Caco-2 (cell line): ENCODE data around the gene ADARB2. TPM values are rescaled to one million over a fixed set of nuclear protein-coding genes. Genes with fewer than 3 reads are reported as not detected.

Experiments used
- BruUV-seq: library from RNA; stranded (reverse); fragments of 400-500 nt; replicated peaks from 2 replicates; lab custom pipeline; 2021; lab: Mats Ljungman, UMichigan
- CTCF ChIA-PET: fragments of 300-600 bp; sonication (Branson Sonifier 250); formaldehyde crosslinking; loops from one replicate; lab custom pipeline; 2022; ENCODE audit warnings: antibody characterized with exemption; lab: Charles Lee
- POLR2A ChIA-PET: fragments of 300-600 bp; sonication (Branson Sonifier 250); formaldehyde crosslinking; loops from one replicate; lab custom pipeline; 2022; ENCODE audit warnings: antibody characterized with exemption; lab: Charles Lee
- DNase-seq, 2 experiments: peaks; one replicate each; pipeline versions ENCODE4 v3.0.0 to v3.0.0-alpha.2; 2020 to 2022
- H3K27me3 ChIP-seq: replicated peaks from 2 replicates; pipeline ENCODE4 v1.6.0; 2011; ENCODE audit warnings: low read length; ENCODE audit not compliant: control insufficient read depth, insufficient read depth
- H3K36me3 ChIP-seq: 2 replicates; pipeline ENCODE4 v1.5.1; 2011; ENCODE audit warnings: low read length; ENCODE audit not compliant: control insufficient read depth, insufficient read depth
- H3K4me1 ChIP-seq: fragments of 250-450 bp; sonication (Bioruptor Pico); 2 replicates; pipeline ENCODE4 v1.5.1; 2020; ENCODE audit warnings: mild to moderate bottlenecking
- H3K4me3 ChIP-seq: 2 replicates; pipeline ENCODE4 v1.5.1; 2011; ENCODE audit warnings: low read depth, mild to moderate bottlenecking, control low read depth, low read length
- H3K9me3 ChIP-seq: fragments of 250-450 bp; sonication (Bioruptor Pico); 2 replicates; pipeline ENCODE4 v1.5.1; 2020; ENCODE audit warnings: mild to moderate bottlenecking, moderate library complexity
- H3K27ac Mint-ChIP-seq: one replicate; pipeline ENCODE4 v1.8.0; 2022; ENCODE audit warnings: mixed read lengths; ENCODE audit not compliant: unreplicated experiment
- H3K27me3 Mint-ChIP-seq: one replicate; pipeline ENCODE4 v1.8.0; 2022; ENCODE audit warnings: mixed read lengths; ENCODE audit not compliant: insufficient read depth, unreplicated experiment
- H3K36me3 Mint-ChIP-seq: one replicate; pipeline ENCODE4 v1.8.0; 2022; ENCODE audit warnings: mild to moderate bottlenecking, mixed read lengths; ENCODE audit not compliant: insufficient read depth, unreplicated experiment
- H3K4me1 Mint-ChIP-seq: one replicate; pipeline ENCODE4 v1.8.0; 2022; ENCODE audit warnings: low read depth, mixed read lengths; ENCODE audit not compliant: unreplicated experiment
- H3K4me3 Mint-ChIP-seq: one replicate; pipeline ENCODE4 v1.8.0; 2022; ENCODE audit warnings: mild to moderate bottlenecking, moderate library complexity, mixed read lengths; ENCODE audit not compliant: unreplicated experiment
- H3K9me3 Mint-ChIP-seq: one replicate; pipeline ENCODE4 v1.8.0; 2022; ENCODE audit warnings: mixed read lengths; ENCODE audit not compliant: unreplicated experiment
- intact Hi-C: fragments of 100-400 bp; cut with micrococcal nuclease; formaldehyde crosslinking; loops from one replicate; pipeline ENCODE4 v1.10.0; 2022; ENCODE audit not compliant: unreplicated experiment
- total RNA-seq: library from RNA; stranded (reverse); gene quantifications from 2 replicates; pipeline ENCODE4 v1.2.3, GENCODE V29; 2022
- TF ChIP-seq, protein P1 (sequence below), 2 experiments: fragments of 200-600 bp in 1 of 2; IDR thresholded peaks; 1 replicate in 1 of 2; 2 replicates in 1 of 2; pipeline versions ENCODE4 v1.5.1 to v1.8.0; 2011 to 2022; ENCODE audit warnings: antibody characterized with exemption in 1 of 2, control low read depth in 1 of 2, inconsistent platforms in 1 of 2, low read depth in 1 of 2, low read length in 1 of 2, mild to moderate bottlenecking in 1 of 2, moderate library complexity in 1 of 2; ENCODE audit not compliant: insufficient read depth in 1 of 2, severe bottlenecking in 1 of 2, unreplicated experiment in 1 of 2

Gene ADARB2
- total RNA-seq, 1 experiment from 2014 or later = 0.27 TPM

DNA sequence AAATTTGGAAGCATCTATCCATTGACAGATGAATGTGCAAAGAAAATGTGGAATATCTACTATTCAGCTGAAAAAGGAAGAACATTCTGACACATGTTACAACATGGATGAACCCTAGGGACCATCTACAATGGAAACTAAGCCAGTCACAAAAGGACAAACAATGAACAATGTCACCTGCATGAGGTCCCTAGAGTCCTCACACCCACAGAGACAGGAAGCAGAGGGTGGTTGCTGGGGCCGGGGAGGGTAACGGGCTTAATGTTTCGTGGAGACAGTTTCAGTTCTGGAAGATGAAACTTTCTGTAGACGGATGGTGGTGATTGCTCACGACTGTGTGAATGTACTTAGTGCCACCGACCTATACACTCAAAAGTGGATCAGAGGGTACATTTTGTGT lies 282.9 kb downstream of the ADARB2 start:
- Histone ChIP-seq H3K9me3 (peaks cover 3% of the 10 kb centered on the region; the same call in 1 of the 2 replicates), H3K36me3 (no peaks in the 10 kb centered on the region), H3K27me3 (peaks cover 2% of the 10 kb centered on the region; the same call in 1 of the 2 replicates), H3K4me3 (no peak overlapping the region), H3K4me1 (no peaks in the 10 kb centered on the region)
- no TSS peak for BruUV-seq
- TF ChIP-seq, protein P1, sequence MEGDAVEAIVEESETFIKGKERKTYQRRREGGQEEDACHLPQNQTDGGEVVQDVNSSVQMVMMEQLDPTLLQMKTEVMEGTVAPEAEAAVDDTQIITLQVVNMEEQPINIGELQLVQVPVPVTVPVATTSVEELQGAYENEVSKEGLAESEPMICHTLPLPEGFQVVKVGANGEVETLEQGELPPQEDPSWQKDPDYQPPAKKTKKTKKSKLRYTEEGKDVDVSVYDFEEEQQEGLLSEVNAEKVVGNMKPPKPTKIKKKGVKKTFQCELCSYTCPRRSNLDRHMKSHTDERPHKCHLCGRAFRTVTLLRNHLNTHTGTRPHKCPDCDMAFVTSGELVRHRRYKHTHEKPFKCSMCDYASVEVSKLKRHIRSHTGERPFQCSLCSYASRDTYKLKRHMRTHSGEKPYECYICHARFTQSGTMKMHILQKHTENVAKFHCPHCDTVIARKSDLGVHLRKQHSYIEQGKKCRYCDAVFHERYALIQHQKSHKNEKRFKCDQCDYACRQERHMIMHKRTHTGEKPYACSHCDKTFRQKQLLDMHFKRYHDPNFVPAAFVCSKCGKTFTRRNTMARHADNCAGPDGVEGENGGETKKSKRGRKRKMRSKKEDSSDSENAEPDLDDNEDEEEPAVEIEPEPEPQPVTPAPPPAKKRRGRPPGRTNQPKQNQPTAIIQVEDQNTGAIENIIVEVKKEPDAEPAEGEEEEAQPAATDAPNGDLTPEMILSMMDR (IDR thresholded peaks at IDR 0.05; ENCODE audit: insufficient read depth in 1 of 2, low read depth in 1 of 2, low read length in 1 of 2, severe bottlenecking in 1 of 2, unreplicated experiment in 1 of 2) = no peak
- ChIA-PET CTCF (no interaction called here), POLR2A (no interaction called here)
- DNase-seq = no peak
- peaks cover 9% of the 10 kb centered on the region for H3K9me3 Mint-ChIP-seq
- H3K4me3 Mint-ChIP-seq = no peak overlapping the region
- H3K36me3 Mint-ChIP-seq = no peaks in the 10 kb centered on the region
- no peaks in the 10 kb centered on the region for H3K4me1 Mint-ChIP-seq
- H3K27ac Mint-ChIP-seq = no peak overlapping the region
- intact Hi-C loops = no loop called here
- peaks cover 41% of the 10 kb centered on the region for H3K27me3 Mint-ChIP-seq

GRCh38 chr10:1452777-1453176 lies 284.5 kb downstream of the ADARB2 start:
- ChIA-PET POLR2A (no interaction called here), CTCF (no interaction called here)
- no peaks in the 10 kb centered on the region for H3K4me1 Mint-ChIP-seq
- TF ChIP-seq, protein P1 (IDR thresholded peaks at IDR 0.05; ENCODE audit: insufficient read depth in 1 of 2, low read depth in 1 of 2, low read length in 1 of 2, severe bottlenecking in 1 of 2, unreplicated experiment in 1 of 2) = no peak
- Histone ChIP-seq H3K36me3 (no peaks in the 10 kb centered on the region), H3K27me3 (peaks cover 2% of the 10 kb centered on the region; the same call in 1 of the 2 replicates), H3K9me3 (no peaks in the 10 kb centered on the region), H3K4me3 (no peak overlapping the region), H3K4me1 (no peaks in the 10 kb centered on the region)
- peaks cover 42% of the 10 kb centered on the region for H3K27me3 Mint-ChIP-seq
- H3K36me3 Mint-ChIP-seq = no peaks in the 10 kb centered on the region
- intact Hi-C loops = no loop called here
- no peak overlapping the region for H3K27ac Mint-ChIP-seq
- peaks cover 9% of the 10 kb centered on the region for H3K9me3 Mint-ChIP-seq
- no TSS peak for BruUV-seq
- DNase-seq = no peak
- no peak overlapping the region for H3K4me3 Mint-ChIP-seq

DNA sequence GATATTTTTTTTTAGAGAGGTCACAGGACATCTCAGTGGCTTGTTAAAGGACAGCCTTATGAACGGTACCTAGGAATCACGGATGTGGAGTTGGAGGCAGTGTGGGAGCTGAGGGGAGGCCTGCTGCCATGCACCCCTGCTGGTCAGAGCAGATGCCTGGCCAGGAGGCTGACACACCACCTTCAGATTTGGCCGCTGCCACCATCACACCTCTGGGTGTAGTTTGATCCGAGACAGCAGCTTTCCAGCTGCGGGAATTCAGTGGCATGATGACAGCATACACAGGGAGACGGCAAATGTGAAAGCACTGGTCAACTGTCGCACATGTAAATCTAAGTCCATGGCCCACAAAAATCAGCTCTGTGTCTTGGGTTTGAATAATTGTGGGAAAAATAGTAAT lies 285.4 kb downstream of the ADARB2 start:
- DNase-seq = no peak
- Histone ChIP-seq H3K4me1 (no peaks in the 10 kb centered on the region), H3K27me3 (no peaks in the 10 kb centered on the region), H3K36me3 (no peaks in the 10 kb centered on the region), H3K4me3 (no peak overlapping the region), H3K9me3 (no peaks in the 10 kb centered on the region)
- no peak overlapping the region for H3K27ac Mint-ChIP-seq
- TF ChIP-seq, protein P1 (IDR thresholded peaks at IDR 0.05; ENCODE audit: insufficient read depth in 1 of 2, low read depth in 1 of 2, low read length in 1 of 2, severe bottlenecking in 1 of 2, unreplicated experiment in 1 of 2) = no peak
- intact Hi-C loops = no loop called here
- H3K36me3 Mint-ChIP-seq = no peaks in the 10 kb centered on the region
- H3K4me1 Mint-ChIP-seq = no peaks in the 10 kb centered on the region
- no peak overlapping the region for H3K4me3 Mint-ChIP-seq
- peaks cover 9% of the 10 kb centered on the region for H3K9me3 Mint-ChIP-seq
- ChIA-PET CTCF (no interaction called here), POLR2A (no interaction called here)
- peaks cover 44% of the 10 kb centered on the region for H3K27me3 Mint-ChIP-seq
- BruUV-seq = no TSS peak
